IPS-15b (cell line): Measurements from ENCODE around the gene DDX51.

Source experiments
- H3K27me3 ChIP-seq: one replicate; pipeline ENCODE4 v1.6.1; 2013; ENCODE audit warnings: low read length; ENCODE audit not compliant: control insufficient read depth, insufficient read depth
- H3K36me3 ChIP-seq: one replicate; pipeline ENCODE4 v1.6.1; 2013; ENCODE audit warnings: low read length; ENCODE audit not compliant: control insufficient read depth, insufficient read depth
- H3K4me1 ChIP-seq: one replicate; pipeline ENCODE4 v1.6.1; 2013; ENCODE audit warnings: mild to moderate bottlenecking, low read length; ENCODE audit not compliant: control insufficient read depth, insufficient read depth
- H3K4me3 ChIP-seq: one replicate; pipeline ENCODE4 v1.5.1; 2013; ENCODE audit warnings: low read depth, low read length
- H3K9ac ChIP-seq: one replicate; pipeline ENCODE4 v1.6.1; 2013; ENCODE audit warnings: low read depth, mild to moderate bottlenecking, low read length
- H3K9me3 ChIP-seq: one replicate; pipeline ENCODE4 v1.6.1; 2013; ENCODE audit warnings: mild to moderate bottlenecking, low read length; ENCODE audit not compliant: control insufficient read depth, insufficient read depth

The DDX51 gene

DNA sequence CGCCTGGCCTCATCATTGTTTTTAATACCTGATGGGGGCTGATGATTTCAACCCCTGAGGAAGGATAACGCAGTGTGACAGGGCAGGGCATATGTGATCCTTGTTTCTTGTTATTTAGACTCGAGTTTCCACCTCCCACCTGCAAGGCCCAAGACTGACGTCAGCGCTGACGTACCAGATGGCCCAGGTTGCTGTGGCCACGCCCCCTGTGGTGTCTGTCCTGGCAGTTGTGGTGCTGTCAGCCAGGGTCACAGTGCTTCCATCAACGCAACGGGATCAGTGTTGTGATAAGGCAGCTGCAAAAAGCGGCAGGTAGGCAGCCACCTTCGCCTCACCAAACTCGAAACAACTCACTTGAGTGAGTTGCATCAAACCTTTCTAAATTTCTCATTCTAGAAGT is 18.4 kb downstream of the DDX51 start:
- no peaks in the 10 kb centered on the region for H3K4me1 ChIP-seq
- no peaks in the 10 kb centered on the region for H3K9me3 ChIP-seq
- no peak overlapping the region for H3K9ac ChIP-seq
- no peaks in the 10 kb centered on the region for H3K27me3 ChIP-seq
- H3K36me3 ChIP-seq, result peaks cover 39% of the 10 kb centered on the region
- H3K4me3 ChIP-seq, result no peak overlapping the region

DNA sequence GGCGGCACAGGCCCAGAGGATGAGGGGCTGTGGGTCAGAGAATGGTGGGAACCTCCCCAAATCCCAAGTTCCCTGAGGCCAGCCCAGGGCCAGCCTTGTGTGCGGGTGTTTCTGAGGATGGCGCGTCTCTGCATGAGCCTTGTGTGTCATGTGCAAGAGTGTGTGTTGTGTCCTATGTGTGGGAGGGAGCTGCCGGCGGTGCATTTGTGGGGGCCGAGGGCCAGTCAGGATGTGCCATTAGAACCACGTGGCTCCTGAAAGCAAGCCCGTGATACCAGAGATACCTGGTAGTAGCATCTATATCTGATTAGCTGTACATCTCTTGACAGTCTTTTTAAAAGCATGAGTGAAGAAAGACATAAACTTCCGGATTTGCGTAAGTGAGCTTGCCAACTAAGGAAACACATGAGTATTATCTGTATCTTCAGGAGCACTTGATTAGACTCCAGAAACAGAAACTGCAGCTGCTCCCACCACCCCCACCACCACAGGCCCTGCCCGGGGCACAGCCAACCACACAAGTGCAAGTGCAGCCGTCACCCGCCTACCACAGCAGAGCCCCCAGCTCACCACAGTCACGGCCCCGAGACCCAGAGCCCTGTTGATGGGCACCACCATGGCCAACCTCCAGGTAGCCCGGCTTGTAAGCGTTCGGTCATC is 19.2 kb downstream of the DDX51 start:
- H3K4me1 ChIP-seq, result no peaks in the 10 kb centered on the region
- no peaks in the 10 kb centered on the region for H3K9me3 ChIP-seq
- no peak overlapping the region for H3K4me3 ChIP-seq
- no peaks in the 10 kb centered on the region for H3K27me3 ChIP-seq
- no peak overlapping the region for H3K9ac ChIP-seq
- peaks cover 39% of the 10 kb centered on the region for H3K36me3 ChIP-seq

DNA sequence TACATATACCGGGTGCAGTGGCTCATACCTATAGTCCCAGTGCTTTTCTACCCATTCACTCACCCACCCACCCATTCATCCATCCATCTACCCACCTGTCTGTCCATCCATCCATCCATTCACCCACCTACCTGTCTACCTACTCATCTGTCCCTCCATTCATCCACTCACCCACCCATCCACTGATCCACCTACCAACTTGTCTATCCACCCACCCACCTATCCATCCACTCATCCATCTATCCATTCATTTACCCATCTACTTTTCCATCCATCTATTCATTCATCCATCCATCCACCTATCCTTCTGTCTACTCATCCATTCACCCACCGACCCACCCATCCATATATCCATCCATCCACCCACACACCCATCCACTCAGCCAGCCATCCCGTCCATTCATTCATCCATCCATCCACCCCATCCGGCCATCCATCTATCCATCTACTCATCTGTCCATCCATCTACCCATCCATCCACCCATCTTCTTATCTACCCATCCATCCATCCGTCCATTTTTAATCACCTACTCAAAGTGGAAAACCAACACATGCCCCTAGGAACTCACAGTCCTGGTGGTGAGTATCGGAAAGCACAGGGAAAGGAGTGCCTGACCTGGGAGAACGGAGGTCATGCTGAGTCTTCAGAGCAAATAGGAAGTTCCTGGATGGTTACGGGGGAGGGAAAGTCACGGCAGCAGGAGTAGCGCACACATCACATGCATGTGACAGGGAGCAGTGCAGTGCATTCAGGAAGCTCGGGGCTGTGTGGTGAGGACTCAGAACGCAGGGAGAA is 20.0 kb downstream of the DDX51 start:
- no peaks in the 10 kb centered on the region for H3K4me1 ChIP-seq
- H3K9ac ChIP-seq, result no peak overlapping the region
- H3K27me3 ChIP-seq, result no peaks in the 10 kb centered on the region
- H3K9me3 ChIP-seq, result no peaks in the 10 kb centered on the region
- H3K4me3 ChIP-seq, result no peak overlapping the region
- peaks cover 38% of the 10 kb centered on the region for H3K36me3 ChIP-seq

DNA sequence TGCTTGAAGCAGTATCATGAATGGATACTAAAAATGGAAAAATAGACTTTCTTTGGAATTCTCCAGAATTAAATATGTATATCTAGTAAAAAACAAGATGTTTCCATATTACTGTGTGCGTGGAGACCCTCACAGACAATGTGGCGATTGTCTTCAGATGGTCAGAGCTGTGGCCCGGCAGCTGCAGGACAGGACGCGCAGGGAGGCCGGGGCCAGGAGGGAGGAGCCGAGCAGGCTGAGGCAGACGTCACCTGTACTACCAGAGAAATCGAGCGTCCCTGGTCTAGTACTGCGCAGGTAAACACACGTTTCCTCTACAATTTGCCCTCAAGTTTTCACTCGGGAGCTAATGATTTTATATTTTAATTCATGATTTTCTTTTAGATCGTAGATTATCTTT is 22.8 kb downstream of the DDX51 start:
- Histone ChIP-seq H3K36me3 (peaks cover 33% of the 10 kb centered on the region), H3K27me3 (no peaks in the 10 kb centered on the region), H3K9ac (no peak overlapping the region)

DNA sequence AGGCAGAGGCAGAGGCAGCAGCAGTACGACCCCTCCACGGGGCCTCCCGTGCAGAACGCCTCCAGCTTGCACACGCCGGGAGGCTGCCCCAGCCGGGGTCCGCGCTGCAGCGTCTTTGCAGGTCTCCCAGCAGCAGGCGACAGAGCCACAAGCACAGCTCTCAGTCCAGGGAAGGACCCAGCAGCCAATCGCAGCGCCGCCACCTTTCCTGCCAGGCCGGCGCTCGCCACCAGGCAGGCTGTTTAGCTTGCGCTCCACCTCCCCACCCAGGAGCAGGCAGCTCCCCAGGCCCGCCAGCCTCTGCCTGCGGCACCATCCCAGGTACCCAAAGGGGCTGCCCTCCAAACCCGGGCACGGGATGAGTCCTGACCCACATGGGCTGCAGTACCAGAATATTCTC is 25.2 kb downstream of the DDX51 start:
- H3K4me1 ChIP-seq, result no peaks in the 10 kb centered on the region
- H3K27me3 ChIP-seq, result no peaks in the 10 kb centered on the region
- H3K9ac ChIP-seq, result no peak overlapping the region
- H3K4me3 ChIP-seq, result no peak overlapping the region
- H3K36me3 ChIP-seq, result peaks cover 22% of the 10 kb centered on the region
- no peaks in the 10 kb centered on the region for H3K9me3 ChIP-seq

More for the DNA sequence above, 22.8 kb downstream of the DDX51 start:
- Histone ChIP-seq H3K4me1 (no peaks in the 10 kb centered on the region), H3K4me3 (no peak overlapping the region), H3K9me3 (no peaks in the 10 kb centered on the region)

DNA sequence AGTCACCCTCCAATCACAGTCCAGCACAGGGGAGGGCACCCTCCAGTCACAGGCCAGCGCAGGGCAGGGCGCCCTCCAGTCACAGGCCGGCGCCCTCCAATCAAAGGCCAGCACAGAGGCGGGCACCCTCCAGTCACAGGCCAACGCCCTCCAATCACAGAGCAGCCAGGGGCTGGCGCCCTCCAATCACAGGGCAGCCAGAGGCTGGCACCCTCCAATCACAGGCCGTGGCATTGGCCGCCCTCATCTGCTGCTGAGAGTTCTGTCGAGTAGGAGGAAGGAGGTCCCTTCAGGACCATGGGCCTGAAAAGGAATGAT is 26.6 kb downstream of the DDX51 start:
- H3K27me3 ChIP-seq, result no peaks in the 10 kb centered on the region
- no peaks in the 10 kb centered on the region for H3K9me3 ChIP-seq
- H3K36me3 ChIP-seq, result peaks cover 29% of the 10 kb centered on the region

DNA sequence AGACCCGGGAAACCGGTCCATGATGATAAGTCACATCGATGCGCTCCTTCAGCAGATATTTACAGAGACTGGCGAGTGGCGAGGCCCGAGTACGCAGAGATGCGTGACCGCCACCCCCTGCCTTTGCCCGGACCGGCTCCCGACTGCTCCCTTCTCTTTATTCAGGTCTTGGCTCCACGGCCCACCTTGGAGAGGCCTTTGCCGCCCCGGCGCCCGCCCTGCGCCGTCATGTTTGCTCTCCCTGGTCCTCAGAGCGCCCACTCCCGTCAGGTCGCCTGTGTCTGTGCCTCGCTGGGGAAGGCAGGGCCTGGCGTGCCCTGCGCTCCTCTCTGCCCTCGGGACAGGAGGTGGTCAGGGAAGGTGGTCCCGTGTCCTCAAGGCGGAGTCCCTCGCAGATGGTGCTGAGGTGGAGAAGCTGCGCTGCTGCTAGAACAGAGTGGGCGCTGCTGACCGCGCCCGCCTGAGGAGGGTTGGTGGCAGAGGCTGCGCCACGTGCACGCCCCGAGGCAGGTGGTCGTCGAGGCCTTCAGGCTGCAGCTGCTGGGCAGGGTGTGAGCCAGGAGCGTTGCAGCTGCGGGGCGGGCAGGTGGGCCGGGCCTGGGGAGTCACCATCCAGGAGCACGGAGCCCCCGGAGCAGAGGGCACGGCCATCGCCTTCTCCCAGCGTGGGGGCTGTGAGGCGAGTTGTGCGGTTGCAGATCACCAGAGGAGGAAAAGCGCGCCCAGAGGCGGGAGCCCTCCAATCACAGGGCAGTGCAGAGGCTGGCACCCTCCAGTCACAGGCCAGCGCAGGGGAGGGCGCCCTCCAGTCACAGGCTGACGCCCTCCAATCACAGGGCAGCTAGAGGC is 27.2 kb downstream of the DDX51 start:
- H3K9me3 ChIP-seq, result no peaks in the 10 kb centered on the region
- H3K4me1 ChIP-seq, result no peaks in the 10 kb centered on the region
- no peaks in the 10 kb centered on the region for H3K27me3 ChIP-seq
- H3K9ac ChIP-seq, result no peak overlapping the region
- H3K36me3 ChIP-seq, result peaks cover 27% of the 10 kb centered on the region
- H3K4me3 ChIP-seq, result no peak overlapping the region

More for the DNA sequence above, 26.6 kb downstream of the DDX51 start:
- H3K9ac ChIP-seq, result no peak overlapping the region
- H3K4me1 ChIP-seq, result no peaks in the 10 kb centered on the region
- H3K4me3 ChIP-seq, result no peak overlapping the region

DNA sequence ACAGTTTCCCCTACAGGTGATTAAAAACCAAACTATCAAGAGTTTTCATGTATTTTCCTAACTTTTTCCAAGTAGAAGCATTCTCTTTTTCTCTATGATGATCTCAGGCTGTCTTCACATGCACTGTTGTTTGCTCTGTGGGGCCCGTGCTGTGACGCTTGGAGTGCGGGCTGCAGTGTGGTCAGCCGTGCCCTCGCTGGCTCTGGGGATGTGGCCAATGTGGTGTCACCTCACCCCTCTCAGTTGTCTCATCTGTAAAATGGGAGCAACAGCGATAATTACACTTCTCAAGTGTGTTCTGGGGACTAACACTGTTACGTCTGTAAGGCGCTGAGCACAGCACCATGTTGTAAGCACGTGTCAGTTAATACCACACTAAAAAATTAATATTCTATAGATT is 28.6 kb downstream of the DDX51 start:
- Histone ChIP-seq H3K4me3 (no peak overlapping the region), H3K27me3 (no peaks in the 10 kb centered on the region), H3K9me3 (no peaks in the 10 kb centered on the region), H3K4me1 (no peaks in the 10 kb centered on the region), H3K36me3 (peaks cover 27% of the 10 kb centered on the region), H3K9ac (no peak overlapping the region)

DNA sequence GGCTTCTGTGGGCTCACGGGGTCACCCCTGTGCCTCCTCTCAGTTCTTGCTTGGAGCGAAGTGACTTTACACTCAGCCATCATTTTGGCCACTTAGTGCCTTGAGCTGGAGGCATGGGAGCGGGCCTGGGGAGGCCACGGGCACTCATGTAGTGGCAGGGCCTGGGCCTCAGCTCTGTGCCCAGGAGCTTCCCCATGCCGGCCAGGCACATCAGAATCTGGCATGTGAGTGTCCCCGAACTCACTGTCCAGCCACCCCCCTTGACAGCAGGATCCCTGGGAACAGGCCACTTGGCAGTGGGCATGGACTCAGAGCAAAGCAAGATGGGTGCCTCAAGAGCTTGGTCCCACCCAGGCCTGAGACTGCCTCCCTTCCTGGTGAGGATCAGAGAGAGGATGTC is 29.5 kb downstream of the DDX51 start:
- Histone ChIP-seq H3K27me3 (no peaks in the 10 kb centered on the region), H3K9ac (no peak overlapping the region), H3K4me3 (no peak overlapping the region), H3K36me3 (peaks cover 30% of the 10 kb centered on the region), H3K9me3 (no peaks in the 10 kb centered on the region), H3K4me1 (no peaks in the 10 kb centered on the region)

DNA sequence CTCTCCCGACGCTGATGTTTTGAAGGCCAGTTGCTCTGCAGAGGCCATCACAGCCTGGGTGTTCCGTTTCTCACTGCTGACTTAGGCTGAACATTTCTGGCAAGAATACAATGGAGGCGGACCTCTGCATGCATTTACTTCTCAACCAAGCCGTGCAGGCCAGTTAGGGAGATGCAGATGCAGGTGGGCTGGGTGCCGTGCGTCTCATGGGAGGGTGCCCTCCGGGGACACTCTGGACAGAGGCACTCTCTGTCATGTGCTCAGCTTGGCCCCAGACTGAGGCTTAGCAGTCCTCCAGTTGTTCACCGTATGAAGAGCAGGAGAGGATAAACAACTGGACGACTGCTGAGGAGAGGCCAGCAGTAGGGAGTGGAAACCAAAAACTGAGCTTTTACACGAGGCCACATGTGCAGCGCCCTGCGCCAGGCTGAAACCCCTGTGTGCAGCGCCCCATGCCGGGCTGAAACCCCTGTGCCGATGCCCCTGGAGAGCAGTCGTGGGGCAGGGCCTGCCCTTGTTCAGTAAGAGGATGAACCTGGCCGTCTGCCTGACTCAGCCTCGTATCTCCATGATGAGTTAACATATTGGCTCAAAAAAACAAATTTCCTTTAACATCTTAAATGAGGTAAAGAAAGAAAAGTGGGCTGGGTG is 32.3 kb downstream of the DDX51 start:
- Histone ChIP-seq H3K27me3 (no peaks in the 10 kb centered on the region), H3K4me3 (no peak overlapping the region), H3K9ac (no peak overlapping the region), H3K4me1 (no peaks in the 10 kb centered on the region), H3K36me3 (peaks cover 25% of the 10 kb centered on the region), H3K9me3 (no peaks in the 10 kb centered on the region)

DNA sequence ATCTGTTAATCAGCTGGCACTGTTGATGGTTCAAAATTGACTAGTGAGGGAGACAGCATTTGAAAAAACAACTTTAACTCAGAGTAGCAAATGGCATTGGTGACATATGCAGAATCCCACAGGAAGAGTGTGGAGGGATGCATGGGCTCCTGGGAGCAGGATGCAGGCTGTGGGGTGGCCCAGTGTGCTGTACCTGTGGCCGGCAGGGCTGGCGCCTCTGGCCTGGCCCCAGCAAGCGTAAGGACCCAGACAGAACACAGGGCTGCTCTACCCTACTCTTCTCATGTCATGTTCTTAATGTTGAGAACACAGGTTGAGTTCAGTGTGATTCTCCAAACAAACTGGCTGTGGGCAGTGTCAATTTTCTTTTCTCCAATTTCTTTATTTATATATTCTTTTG is 33.4 kb downstream of the DDX51 start:
- Histone ChIP-seq H3K4me1 (no peaks in the 10 kb centered on the region), H3K4me3 (no peak overlapping the region), H3K36me3 (peaks cover 22% of the 10 kb centered on the region), H3K9me3 (no peaks in the 10 kb centered on the region), H3K27me3 (no peaks in the 10 kb centered on the region), H3K9ac (no peak overlapping the region)
